ENCODE data around the gene EPB41L2.

DNA sequence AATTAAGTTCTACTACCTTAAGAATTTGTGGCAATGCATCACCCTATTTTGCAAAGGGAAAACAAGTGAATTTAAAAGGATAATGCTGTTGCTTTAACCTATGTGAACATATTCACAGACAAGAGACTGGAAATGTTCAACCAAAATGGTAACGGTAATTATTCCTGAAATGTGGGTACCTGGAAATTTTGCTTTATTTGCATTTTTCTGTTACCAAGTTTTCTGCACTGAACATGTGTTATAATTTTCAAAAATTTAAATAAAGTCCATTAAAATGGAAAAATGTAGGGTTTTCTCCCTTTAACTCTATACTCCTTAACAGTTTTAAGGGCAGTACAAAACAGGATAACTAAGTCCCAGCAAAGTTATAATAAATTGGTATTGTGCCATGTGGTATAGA lies 66.4 kb downstream of the EPB41L2 start:
- TF ChIP-seq, protein P1, sequence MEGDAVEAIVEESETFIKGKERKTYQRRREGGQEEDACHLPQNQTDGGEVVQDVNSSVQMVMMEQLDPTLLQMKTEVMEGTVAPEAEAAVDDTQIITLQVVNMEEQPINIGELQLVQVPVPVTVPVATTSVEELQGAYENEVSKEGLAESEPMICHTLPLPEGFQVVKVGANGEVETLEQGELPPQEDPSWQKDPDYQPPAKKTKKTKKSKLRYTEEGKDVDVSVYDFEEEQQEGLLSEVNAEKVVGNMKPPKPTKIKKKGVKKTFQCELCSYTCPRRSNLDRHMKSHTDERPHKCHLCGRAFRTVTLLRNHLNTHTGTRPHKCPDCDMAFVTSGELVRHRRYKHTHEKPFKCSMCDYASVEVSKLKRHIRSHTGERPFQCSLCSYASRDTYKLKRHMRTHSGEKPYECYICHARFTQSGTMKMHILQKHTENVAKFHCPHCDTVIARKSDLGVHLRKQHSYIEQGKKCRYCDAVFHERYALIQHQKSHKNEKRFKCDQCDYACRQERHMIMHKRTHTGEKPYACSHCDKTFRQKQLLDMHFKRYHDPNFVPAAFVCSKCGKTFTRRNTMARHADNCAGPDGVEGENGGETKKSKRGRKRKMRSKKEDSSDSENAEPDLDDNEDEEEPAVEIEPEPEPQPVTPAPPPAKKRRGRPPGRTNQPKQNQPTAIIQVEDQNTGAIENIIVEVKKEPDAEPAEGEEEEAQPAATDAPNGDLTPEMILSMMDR (IDR thresholded peaks at IDR 0.05), result no peak
- no peak for TF ChIP-seq POLR2AphosphoS5 (IDR thresholded peaks at IDR 0.05)
